GM18511 (cell line): Measurements from ENCODE around the gene PEPD.

ENCODE experiments used
- ATAC-seq: cut with Tn5 transposase; IDR thresholded peaks from one replicate; pipeline ENCODE4 v1.9.1; 2021; ENCODE audit warnings: mild to moderate bottlenecking, moderate library complexity; ENCODE audit not compliant: unreplicated experiment

The PEPD gene

GRCh38 chr19:33512580-33513137 is 8.9 kb downstream of the PEPD start:
- no peak for ATAC-seq

GRCh38 chr19:33512021-33512420 is 9.6 kb downstream of the PEPD start:
- ATAC-seq = no peak

- ATAC-seq = no peak
These were observed 10.2 kb downstream of the PEPD start for GRCh38 chr19:33511346-33511745.

GRCh38 chr19:33510462-33511194 is 11.0 kb downstream of the PEPD start:
- ATAC-seq = no peak

GRCh38 chr19:33509774-33510173 is 11.8 kb downstream of the PEPD start:
- ATAC-seq = no peak

GRCh38 chr19:33508941-33509614 is 12.5 kb downstream of the PEPD start:
- ATAC-seq = no peak

- ATAC-seq = no peak
These were observed 13.2 kb downstream of the PEPD start for GRCh38 chr19:33508431-33508830.

GRCh38 chr19:33508009-33508408 is 13.6 kb downstream of the PEPD start:
- ATAC-seq = no peak

- ATAC-seq = no peak
These were observed 14.3 kb downstream of the PEPD start for GRCh38 chr19:33507021-33507956.

- ATAC-seq = no peak
These were observed 15.1 kb downstream of the PEPD start for GRCh38 chr19:33506498-33506897.

GRCh38 chr19:33505823-33506222 is 15.8 kb downstream of the PEPD start:
- no peak for ATAC-seq

- ATAC-seq = no peak
These were observed 16.4 kb downstream of the PEPD start for GRCh38 chr19:33505148-33505547.

GRCh38 chr19:33504058-33504444 is 17.5 kb downstream of the PEPD start:
- no peak for ATAC-seq

GRCh38 chr19:33503433-33504057 is 18.0 kb downstream of the PEPD start:
- ATAC-seq = no peak

GRCh38 chr19:33503030-33503429 is 18.6 kb downstream of the PEPD start:
- ATAC-seq = no peak

GRCh38 chr19:33502521-33502920 is 19.1 kb downstream of the PEPD start:
- ATAC-seq = no peak

- no peak for ATAC-seq
These were observed 19.8 kb downstream of the PEPD start for GRCh38 chr19:33501693-33502356.

GRCh38 chr19:33500991-33501390 is 20.6 kb downstream of the PEPD start:
- no peak for ATAC-seq

- ATAC-seq = no peak
These were observed 21.0 kb downstream of the PEPD start for GRCh38 chr19:33500586-33500985.
